ENCODE data around the gene AAMP. TPM values are rescaled to one million over a fixed set of nuclear protein-coding genes. Genes with fewer than 3 reads are reported as not detected.

Gene AAMP
- total and polyA plus RNA-seq, 9 donors = 71.1 to 144 (median 106) TPM

DNA sequence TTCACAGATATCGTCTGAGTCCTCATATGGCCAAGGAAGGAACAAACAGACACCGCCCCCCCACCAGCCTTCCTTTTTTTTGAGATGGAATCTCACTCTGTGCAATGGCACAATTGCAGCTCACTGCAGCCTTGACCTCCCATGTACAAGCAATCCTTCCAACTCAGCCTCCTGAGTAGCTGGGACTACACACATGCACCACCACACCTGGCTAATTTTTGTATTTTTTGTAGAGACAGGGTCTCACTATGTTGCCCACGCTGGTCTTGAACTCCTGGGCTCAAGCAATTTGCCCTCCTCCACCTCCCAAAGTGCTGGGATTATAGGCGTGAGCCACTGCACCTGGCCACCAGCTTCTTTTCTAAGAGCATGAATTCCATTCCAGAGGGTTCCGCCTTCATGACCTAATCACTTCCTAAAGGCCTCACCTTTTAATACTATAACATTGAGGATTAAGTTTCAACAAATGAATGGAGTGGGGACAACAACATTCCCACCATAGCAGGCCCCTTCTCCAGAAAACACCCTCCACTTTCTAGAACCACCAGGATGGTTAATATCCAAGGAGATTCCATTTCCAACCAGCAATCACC is 24.6 kb upstream of the AAMP start:
- Histone ChIP-seq H3K27me3 (no peaks in the 10 kb centered on the region), H3K9me3 (no peaks in the 10 kb centered on the region), H3K36me3 (no peaks in the 10 kb centered on the region), H3K27ac (no peak overlapping the region), H3K4me1 (ENCODE audit: insufficient read depth) (peaks cover 7% of the 10 kb centered on the region), H3K4me3 (no peak overlapping the region)
- intact Hi-C loops (cut with DNase I) = loop anchor here (5.0 to 10.0 kb wide), 3 partner anchors 98 to 170 kb away; partner anchors contain the start of gene CTDSP1 (in 1 of the 4)
- DNase-seq = no peak
- WGBS, 3 donors = 86 to 93% (median 88%) methylated on average over 5 of the region's 5 CpGs
- no peak for TF ChIP-seq POLR2A (IDR thresholded peaks at IDR 0.05)
- TF ChIP-seq, protein P1, sequence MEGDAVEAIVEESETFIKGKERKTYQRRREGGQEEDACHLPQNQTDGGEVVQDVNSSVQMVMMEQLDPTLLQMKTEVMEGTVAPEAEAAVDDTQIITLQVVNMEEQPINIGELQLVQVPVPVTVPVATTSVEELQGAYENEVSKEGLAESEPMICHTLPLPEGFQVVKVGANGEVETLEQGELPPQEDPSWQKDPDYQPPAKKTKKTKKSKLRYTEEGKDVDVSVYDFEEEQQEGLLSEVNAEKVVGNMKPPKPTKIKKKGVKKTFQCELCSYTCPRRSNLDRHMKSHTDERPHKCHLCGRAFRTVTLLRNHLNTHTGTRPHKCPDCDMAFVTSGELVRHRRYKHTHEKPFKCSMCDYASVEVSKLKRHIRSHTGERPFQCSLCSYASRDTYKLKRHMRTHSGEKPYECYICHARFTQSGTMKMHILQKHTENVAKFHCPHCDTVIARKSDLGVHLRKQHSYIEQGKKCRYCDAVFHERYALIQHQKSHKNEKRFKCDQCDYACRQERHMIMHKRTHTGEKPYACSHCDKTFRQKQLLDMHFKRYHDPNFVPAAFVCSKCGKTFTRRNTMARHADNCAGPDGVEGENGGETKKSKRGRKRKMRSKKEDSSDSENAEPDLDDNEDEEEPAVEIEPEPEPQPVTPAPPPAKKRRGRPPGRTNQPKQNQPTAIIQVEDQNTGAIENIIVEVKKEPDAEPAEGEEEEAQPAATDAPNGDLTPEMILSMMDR (IDR thresholded peaks at IDR 0.05) = no peak
- no peak for TF ChIP-seq EP300 (IDR thresholded peaks at IDR 0.05)

DNA sequence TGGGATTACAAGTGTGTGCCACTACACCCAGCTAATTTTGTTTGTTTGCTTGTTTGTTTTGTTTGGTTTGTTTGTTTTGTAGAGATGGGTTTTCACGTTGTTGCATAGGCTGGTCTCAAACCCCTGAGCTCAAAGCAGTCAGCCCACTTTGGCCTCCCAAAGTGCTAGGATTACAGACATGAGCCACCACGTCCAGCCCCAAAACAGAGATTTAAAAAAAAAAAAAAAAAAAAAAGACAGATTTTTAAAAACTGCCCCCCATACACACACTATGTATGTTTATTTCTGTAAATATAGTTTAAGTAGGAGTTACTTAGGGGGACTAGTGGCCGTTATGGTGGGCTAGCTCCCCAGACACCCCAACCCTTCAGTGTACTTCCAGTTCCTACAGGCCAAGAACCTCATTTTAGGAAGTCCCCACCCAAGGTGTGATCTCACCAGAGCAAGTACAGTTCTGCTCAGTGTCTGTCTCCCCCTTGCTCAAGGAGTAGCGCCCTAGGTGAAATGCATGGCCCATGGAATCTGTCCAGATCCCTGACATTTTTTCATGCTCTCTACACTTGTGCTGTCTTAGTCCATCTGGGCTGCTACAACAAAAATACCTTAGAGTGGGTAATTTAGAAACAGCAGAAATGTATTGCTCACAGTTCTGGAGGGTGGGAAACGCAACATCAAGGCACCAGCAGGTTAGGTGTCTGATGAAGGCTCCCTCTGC is 23.9 kb upstream of the AAMP start:
- peaks cover 7% of the 10 kb centered on the region for H3K4me1 ChIP-seq (ENCODE audit: insufficient read depth)
- no peak overlapping the region for H3K4me3 ChIP-seq
- no peak overlapping the region for H3K27ac ChIP-seq
- TF ChIP-seq, protein P1 (IDR thresholded peaks at IDR 0.05) = no peak
- TF ChIP-seq EP300 (IDR thresholded peaks at IDR 0.05) (no peak), POLR2A (IDR thresholded peaks at IDR 0.05) (no peak)
- no peaks in the 10 kb centered on the region for H3K27me3 ChIP-seq
- H3K9me3 ChIP-seq = no peaks in the 10 kb centered on the region
- intact Hi-C loops (cut with DNase I) = loop anchor here in 2 of 4 donors (5.0 to 10.0 kb wide), 2 partner anchors 103 to 171 kb away; partner anchors contain the start of gene CTDSP1 (in 1 of the 2)
- DNase-seq = no peak
- 64 to 70% (median 65%) methylated on average over 5 of the region's 5 CpGs for WGBS, 3 donors
- no peaks in the 10 kb centered on the region for H3K36me3 ChIP-seq

DNA sequence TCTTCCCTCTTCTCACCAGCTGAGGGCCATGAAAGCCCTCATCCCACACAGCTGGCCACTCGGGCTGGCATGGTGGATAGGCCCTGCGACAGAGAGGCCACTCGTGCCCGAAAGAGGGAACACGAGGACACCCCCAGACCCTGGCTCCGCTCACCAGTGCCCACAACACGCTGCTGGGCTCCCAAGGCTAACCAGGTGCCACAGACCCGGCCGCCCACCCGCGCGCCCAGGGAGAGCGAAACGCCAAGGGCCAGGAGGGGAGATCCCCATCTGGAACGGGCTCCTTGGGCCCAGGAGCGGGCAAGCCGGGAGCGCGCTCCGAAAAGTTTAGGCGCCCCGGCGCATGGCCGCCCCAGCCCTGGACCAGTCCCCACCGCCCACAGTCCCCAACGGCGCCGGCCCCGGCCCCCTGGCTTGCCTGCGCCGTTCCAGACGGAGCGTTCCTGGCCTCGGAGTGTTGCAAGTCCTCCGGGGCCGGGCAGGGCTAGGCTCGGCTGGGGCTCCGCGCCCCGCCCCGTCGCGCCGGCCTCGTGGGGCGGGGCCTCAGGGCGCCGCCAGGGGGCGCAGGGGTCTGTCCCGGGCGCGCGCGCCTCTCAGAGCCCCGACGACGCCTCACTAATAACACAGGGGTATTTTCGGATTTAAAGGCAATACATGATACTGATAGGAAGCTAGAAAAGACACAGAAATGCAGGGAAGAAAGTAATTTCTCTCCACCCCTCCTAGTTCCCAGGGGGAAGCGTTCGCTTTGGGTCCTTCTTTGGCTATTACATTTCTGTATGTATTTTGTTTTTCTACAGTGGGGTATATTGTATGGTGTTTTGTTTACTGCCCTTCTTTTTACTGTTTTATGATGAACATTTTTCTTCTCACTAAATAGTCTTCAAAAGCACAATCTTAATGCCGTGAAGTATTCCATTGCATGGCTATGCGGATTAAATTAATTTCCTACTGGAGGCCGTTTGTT is 22.4 kb upstream of the AAMP start, which contains the start of gene TMBIM1:
Gene TMBIM1 (minus strand): TSS at position 456 of the 967 bp plus-strand sequence. CDS start 10,362 bp downstream, outside the sequence.
- Histone ChIP-seq H3K27me3 (no peaks in the 10 kb centered on the region), H3K9me3 (no peaks in the 10 kb centered on the region), H3K4me1 (ENCODE audit: insufficient read depth) (peaks cover 11% of the 10 kb centered on the region), H3K27ac (peak within 1 kb of the TSS; percentile 89 to 99), H3K4me3 (peak within 1 kb of the TSS; percentile 94), H3K36me3 (no peaks in the 10 kb centered on the region)
- peak; percentile 76 to 89 (median 83) for DNase-seq
- intact Hi-C loops (cut with DNase I) = loop anchor here in 2 of 4 donors (5.0 to 10.0 kb wide), 2 partner anchors 105 to 172 kb away; partner anchors contain the start of gene CTDSP1 (in 1 of the 2)
- WGBS, 3 donors = 4% methylated on average over 54 to 63 of the region's 63 CpGs
- TF ChIP-seq POLR2A (IDR thresholded peaks at IDR 0.05) (peak; percentile 83), EP300 (IDR thresholded peaks at IDR 0.05) (no peak)
- TF ChIP-seq, protein P1 (IDR thresholded peaks at IDR 0.05) = peak; percentile 72 to 94 (median 87)
